ENCODE results near the gene DONSON.
A peak's percentile ranks its signal among the peaks of the same experiment; 100 is the strongest.

DONSON gene

GRCh38 chr21:33541105-33541711, 47.3 kb downstream of the DONSON start:
- peak; percentile 11 for DNase-seq (ENCODE audit: low read depth)

DNA sequence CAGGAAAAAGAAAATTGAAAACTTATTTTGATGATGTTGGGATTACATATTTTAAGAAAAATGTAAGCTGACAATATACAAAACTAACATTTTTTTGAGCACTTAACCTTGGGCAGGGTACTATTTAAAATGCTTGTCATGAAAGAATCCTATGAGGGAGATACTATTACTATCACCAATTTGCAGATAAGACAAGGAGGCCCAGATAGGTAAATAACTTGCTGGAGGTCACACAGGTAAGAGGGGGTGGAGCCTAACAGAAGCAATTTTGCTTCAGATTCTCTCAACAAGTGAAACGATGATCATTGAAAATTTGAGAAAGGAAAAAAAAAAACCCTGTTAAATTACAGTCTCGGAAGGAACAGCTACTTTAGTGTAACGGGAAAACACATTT, 47.8 kb downstream of the DONSON start:
- no peak for DNase-seq (ENCODE audit: low read depth)

GRCh38 chr21:33539616-33540015, 48.9 kb downstream of the DONSON start:
- peak; percentile 72 for DNase-seq (ENCODE audit: low read depth)

DNA sequence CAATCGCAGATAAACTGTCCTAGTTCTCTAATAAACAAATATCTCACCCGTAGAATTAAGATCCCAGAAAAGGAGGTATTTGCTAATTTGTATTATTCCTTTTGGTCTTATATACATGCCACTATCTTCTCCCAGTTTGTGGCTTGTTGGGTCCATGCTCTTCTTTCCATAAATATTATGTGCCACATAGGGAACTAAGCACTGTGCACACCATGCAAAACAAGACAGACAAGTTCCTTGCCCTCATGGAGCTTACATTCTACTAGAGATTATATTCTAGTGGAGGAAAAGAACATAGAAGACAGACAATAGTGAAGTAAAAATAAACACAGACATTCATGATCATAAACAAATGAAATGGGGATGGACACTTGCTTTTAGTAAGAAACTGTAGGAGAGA, 51.3 kb downstream of the DONSON start:
- DNase-seq (ENCODE audit: low read depth), result no peak

- no peak for DNase-seq (ENCODE audit: low read depth)
Observed at GRCh38 chr21:33531007-33531406, 57.5 kb downstream of the DONSON start.

Data from fibroblast of gingiva (primary cell).